Measurements from ENCODE around the gene TMEM181. TPM values are rescaled to one million over a fixed set of nuclear protein-coding genes. Genes with fewer than 3 reads are reported as not detected.

Gene TMEM181
- total and polyA plus RNA-seq, 2 experiments from 2014 or later = 20.0 to 46.9 TPM

- Histone ChIP-seq H3K4me1 (ENCODE audit: insufficient read depth) (no peaks in the 10 kb centered on the region), H3K27me3 (no peaks in the 10 kb centered on the region), H3K4me2 (no peak overlapping the region), H4K20me1 (ENCODE audit: insufficient read depth, poor library complexity, severe bottlenecking) (no peaks in the 10 kb centered on the region), H3K9me3 (ENCODE audit: low read depth) (no peaks in the 10 kb centered on the region), H3K36me3 (replicated peaks; ENCODE audit: insufficient read depth, low read depth) (no peaks in the 10 kb centered on the region), H3K4me3 (no peak overlapping the region), H3K27ac (no peak overlapping the region), H3K79me2 (no peaks in the 10 kb centered on the region), H2AFZ (no peak overlapping the region), H3K9me2 (replicated peaks; ENCODE audit: insufficient read depth) (no peaks in the 10 kb centered on the region)
- 53% methylated on average over 6 of the region's 6 CpGs for WGBS (ENCODE audit: low lambda C conversion rate, missing lambda C conversion rate)
- no peak for DNase-seq (ENCODE audit: low spot score)
- TF ChIP-seq CTCF (IDR thresholded peaks at IDR 0.05; ENCODE audit: poor library complexity) (no peak), EZH2 (IDR thresholded peaks at IDR 0.05; ENCODE audit: borderline replicate concordance) (no peak), EZH2phosphoT487 (IDR thresholded peaks at IDR 0.05; ENCODE audit: low read depth, severe bottlenecking, unreplicated experiment) (no peak)
Observed at GRCh38 chr6:158552055-158552795, 7.7 kb upstream of the TMEM181 start.

- 89% methylated on average over 5 of the region's 5 CpGs for WGBS (ENCODE audit: low lambda C conversion rate, missing lambda C conversion rate)
Observed at GRCh38 chr6:158552796-158553138, 7.1 kb upstream of the TMEM181 start.

GRCh38 chr6:158554611-158555361 is 5.1 kb upstream of the TMEM181 start:
- TF ChIP-seq EZH2 (IDR thresholded peaks at IDR 0.05; ENCODE audit: borderline replicate concordance) (no peak), CTCF (IDR thresholded peaks at IDR 0.05; ENCODE audit: poor library complexity) (no peak), EZH2phosphoT487 (IDR thresholded peaks at IDR 0.05; ENCODE audit: low read depth, severe bottlenecking, unreplicated experiment) (no peak)
- peak overlapping the region; percentile 30 for H3K4me2 ChIP-seq
- no peaks in the 10 kb centered on the region for H3K9me2 ChIP-seq (replicated peaks; ENCODE audit: insufficient read depth)
- DNase-seq (ENCODE audit: low spot score) = no peak
- H2AFZ ChIP-seq = no peak overlapping the region
- H3K79me2 ChIP-seq = no peaks in the 10 kb centered on the region
- no peaks in the 10 kb centered on the region for H3K27me3 ChIP-seq
- no peak overlapping the region for H3K4me3 ChIP-seq
- no peaks in the 10 kb centered on the region for H3K9me3 ChIP-seq (ENCODE audit: low read depth)
- H4K20me1 ChIP-seq (ENCODE audit: insufficient read depth, poor library complexity, severe bottlenecking) = no peaks in the 10 kb centered on the region
- WGBS (ENCODE audit: low lambda C conversion rate, missing lambda C conversion rate) = 57% methylated on average over 4 of the region's 4 CpGs
- no peaks in the 10 kb centered on the region for H3K36me3 ChIP-seq (replicated peaks; ENCODE audit: insufficient read depth, low read depth)
- no peaks in the 10 kb centered on the region for H3K4me1 ChIP-seq (ENCODE audit: insufficient read depth)
- peak overlapping the region; percentile 50 for H3K27ac ChIP-seq

More at GRCh38 chr6:158552796-158553138, 7.1 kb upstream of the TMEM181 start:
- Histone ChIP-seq H3K27ac (no peak overlapping the region), H3K9me2 (replicated peaks; ENCODE audit: insufficient read depth) (no peaks in the 10 kb centered on the region), H3K27me3 (no peaks in the 10 kb centered on the region), H3K4me3 (no peak overlapping the region), H3K9me3 (ENCODE audit: low read depth) (no peaks in the 10 kb centered on the region), H3K79me2 (no peaks in the 10 kb centered on the region), H3K36me3 (replicated peaks; ENCODE audit: insufficient read depth, low read depth) (no peaks in the 10 kb centered on the region), H3K4me2 (no peak overlapping the region), H2AFZ (no peak overlapping the region), H4K20me1 (ENCODE audit: insufficient read depth, poor library complexity, severe bottlenecking) (no peaks in the 10 kb centered on the region), H3K4me1 (ENCODE audit: insufficient read depth) (no peaks in the 10 kb centered on the region)
- no peak for TF ChIP-seq EZH2 (IDR thresholded peaks at IDR 0.05; ENCODE audit: borderline replicate concordance)
- TF ChIP-seq CTCF (IDR thresholded peaks at IDR 0.05; ENCODE audit: poor library complexity) = no peak
- no peak for TF ChIP-seq EZH2phosphoT487 (IDR thresholded peaks at IDR 0.05; ENCODE audit: low read depth, severe bottlenecking, unreplicated experiment)
- no peak for DNase-seq (ENCODE audit: low spot score)
